Stimulated activated CD8-positive, alpha-beta memory T cell treated with anti-CD3 and anti-CD28 coated beads, Interleukin-4, amount 100 ng/mL, for 24 hours (primary cell): Measurements from ENCODE around the gene RHBDF1.
"Not testable (repeated sequence)": the region's sequence is repeated elsewhere in the genome, so short reads cannot be mapped to it uniquely, and the experiment has no call there.

Experiments used
- DNase-seq: peaks from one replicate; pipeline ENCODE4 v3.0.0-alpha.2; 2020; ENCODE audit warnings: low read depth

The RHBDF1 gene

DNA sequence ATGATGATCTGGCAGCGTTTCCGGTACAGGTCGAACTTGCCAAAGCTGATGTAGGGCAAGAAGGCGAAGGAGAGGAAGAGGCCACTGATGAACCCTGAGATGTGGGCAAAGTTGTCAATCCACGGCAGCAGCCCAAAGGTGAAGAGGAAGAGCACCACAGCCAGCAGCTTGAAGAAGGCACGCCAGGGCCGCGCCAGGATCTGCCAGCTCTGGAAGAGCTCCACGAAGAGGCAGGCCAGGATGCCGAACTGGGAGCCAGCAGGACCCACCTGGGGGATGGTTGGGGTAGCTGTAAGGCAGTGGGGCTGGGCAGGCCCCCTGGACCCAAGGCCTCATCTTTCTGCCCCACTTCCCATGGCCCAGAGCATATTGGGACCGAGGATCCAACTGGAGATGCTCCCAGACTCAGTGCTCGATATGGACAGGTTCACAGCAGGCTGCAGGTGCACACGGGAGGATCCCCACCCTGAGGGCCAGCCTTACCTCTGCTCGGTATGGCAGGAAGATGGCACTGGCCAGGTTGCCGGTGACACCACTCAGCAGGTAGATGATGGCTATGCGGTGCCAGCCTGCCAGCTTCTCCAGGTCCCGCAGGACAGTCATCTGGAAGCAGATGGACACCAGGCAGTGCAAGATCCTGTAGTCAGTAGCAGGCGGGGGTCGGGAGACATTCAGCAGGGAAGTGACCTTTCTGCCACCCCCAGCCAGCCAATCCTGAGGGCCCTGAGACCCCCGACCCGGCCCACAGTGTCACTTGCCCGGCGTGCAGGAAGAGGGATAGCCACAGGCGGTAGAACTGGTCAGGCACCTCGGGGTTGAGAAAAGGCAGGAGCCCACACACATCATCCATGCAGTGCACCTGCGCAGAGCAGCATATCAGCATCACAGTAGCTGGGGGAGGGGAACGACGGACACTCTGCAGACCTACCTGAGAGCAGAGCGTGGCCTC, 13.7 kb downstream of the RHBDF1 start:
- DNase-seq: no peak

DNA sequence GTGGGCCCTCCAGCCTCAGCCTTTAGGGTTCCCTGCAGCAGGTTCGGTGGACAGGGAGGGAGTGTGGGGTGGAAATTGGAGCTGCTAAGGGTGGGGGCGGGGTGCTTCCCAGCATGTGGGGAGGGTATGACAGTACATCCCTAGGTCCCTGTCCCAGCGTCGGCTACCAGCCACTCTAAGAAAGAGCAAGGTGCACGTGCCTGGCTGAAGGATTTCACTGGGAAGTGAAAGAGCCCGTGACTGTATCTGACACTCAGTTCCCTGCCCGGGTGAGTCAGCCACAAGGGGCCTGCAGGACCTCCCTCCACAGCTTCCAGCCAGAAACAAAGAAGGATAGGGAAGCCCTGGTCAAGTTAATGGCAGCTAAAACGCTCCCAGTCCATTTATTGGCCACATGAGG, 14.7 kb downstream of the RHBDF1 start:
- no peak for DNase-seq

DNA sequence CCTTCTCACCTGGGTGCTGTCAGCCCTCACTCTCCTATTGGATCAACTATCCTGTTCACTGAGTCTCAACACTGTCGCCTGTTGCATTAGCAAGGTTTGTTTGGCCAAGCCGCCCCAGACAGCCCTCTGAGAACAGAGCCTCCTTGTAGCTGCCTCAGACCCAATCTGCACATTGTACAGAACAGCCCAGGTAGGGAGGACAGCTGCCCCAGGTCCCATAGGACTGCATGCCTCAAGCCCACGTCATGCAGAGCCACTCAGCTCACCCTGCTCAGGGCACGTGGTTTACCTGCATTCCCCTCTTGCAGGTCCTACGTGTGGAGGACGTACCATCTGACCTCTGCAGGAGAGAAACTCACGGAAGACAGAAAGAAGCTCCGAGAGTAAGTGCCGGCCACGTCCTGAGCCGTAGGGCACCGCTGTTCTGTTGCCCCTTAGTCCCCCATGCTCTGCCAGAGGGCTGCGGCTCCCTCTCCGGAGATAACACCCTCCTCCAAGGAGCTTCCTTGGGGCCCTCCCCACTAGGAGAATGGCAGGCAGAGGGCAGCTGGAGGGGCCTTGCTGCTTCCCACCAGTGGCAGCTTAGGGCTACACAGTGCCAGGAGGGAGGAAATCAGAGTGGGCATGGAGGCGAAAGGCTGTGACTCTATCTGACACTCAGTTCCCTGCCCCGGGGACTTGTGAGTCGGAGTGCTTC, 16.1 kb downstream of the RHBDF1 start:
- no peak for DNase-seq

DNA sequence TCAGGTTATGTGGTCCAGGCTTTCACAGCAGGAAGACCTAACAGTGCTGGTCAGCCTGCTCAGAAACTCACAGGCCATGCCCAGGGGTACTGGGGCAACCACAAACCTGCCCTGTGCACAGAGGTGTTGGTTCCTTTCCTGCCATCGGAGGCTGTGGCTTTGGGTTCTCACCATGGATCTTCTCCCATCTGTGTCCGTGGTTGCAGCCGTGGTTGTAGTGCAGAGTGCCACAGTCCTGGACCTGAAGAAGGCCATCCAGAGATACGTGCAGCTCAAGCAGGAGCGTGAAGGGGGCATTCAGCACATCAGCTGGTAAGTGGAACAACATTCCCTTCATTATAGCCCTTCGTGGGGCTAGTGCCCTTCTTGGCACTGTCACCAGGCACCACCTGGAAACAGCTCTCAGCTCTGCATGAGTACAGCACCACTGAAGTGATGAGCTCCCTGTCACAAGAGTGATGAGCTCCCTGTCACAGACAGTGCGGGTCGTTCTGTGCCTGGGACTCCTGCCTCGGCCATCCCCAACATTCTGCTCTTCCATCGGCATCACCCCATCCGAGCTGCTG, 16.8 kb downstream of the RHBDF1 start:
- no peak for DNase-seq

DNA sequence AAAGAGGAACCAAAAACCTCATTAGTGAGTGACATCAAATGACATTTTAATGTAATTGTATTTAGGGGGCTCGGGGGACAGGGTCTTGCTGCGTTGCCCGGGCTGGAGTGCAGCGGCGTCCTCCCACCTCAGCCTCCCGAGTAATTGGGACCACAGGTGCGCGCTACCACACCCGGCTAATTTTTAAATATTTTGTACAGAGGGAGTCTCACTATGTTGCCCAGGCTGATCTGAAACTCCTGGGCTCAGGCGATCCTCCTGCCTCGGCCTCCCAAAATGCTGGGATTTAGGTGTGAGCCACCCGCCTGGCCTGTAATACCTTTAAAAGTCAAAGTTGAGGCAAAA, 18.2 kb downstream of the RHBDF1 start:
- no peak for DNase-seq

- peak; percentile 96 for DNase-seq
Observed at GRCh38 chr16:53346-54236, 18.8 kb downstream of the RHBDF1 start, which contains the start of the genes POLR3K and SNRNP25. POLR3K (minus strand) TSS chr16:53608; CDS start chr16:53586, 22 bp downstream. SNRNP25 (plus strand) TSS chr16:53828; CDS start chr16:54017, 189 bp downstream.

DNA sequence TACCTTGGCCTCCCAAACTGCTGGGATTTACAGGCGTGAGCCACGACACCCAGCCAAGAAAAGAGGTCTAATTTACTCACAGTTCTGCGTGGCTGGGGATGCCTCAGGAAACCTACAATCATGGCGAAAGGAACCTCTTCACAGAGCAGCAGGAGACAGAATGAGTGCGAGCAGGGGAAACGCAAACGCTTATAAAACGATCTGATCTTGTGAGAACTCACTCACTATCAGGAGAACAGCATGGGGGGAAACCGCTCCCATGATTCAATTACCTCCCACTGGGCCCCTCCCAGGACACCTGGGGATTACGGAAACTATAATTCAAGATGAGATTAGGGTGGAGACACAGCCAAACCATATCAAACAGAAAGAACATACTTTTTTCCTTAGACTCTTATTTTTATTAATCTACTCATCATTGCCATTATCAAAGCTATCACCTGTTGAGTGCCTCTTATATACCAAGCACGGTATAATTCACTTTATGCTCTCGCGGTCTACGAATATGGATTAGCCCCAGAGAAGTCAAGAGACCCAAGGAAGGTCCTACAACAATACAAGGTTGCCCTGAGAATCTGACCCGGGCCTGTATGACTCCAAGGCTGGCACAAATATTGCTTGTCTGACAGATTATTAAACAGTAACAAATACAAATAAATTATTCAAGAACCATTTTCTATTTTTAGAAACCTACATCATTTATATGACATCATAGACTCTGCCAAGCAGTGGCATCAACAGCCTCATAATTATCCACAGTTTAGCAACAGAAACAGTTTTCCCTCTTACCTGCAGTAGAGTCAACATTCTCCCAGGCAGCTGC, 21.5 kb downstream of the RHBDF1 start:
- DNase-seq: no peak

- no peak for DNase-seq
Observed at GRCh38 chr16:47234-47633, 25.2 kb downstream of the RHBDF1 start.

- DNase-seq: not testable (repeated sequence)
Observed at GRCh38 chr16:46510-46909, 25.9 kb downstream of the RHBDF1 start.

- no peak for DNase-seq
Observed at GRCh38 chr16:45454-45853, 27.0 kb downstream of the RHBDF1 start.

GRCh38 chr16:44655-45054, 27.8 kb downstream of the RHBDF1 start:
- DNase-seq: no peak

GRCh38 chr16:43294-43693, 29.1 kb downstream of the RHBDF1 start:
- no peak for DNase-seq

- no peak for DNase-seq
Observed at GRCh38 chr16:42691-43090, 29.7 kb downstream of the RHBDF1 start.

GRCh38 chr16:42069-42457, 30.4 kb downstream of the RHBDF1 start:
- no peak for DNase-seq

- no peak for DNase-seq
Observed at GRCh38 chr16:41439-42068, 30.9 kb downstream of the RHBDF1 start.

GRCh38 chr16:38941-39892, 33.2 kb downstream of the RHBDF1 start:
- DNase-seq: peak; percentile 38

DNA sequence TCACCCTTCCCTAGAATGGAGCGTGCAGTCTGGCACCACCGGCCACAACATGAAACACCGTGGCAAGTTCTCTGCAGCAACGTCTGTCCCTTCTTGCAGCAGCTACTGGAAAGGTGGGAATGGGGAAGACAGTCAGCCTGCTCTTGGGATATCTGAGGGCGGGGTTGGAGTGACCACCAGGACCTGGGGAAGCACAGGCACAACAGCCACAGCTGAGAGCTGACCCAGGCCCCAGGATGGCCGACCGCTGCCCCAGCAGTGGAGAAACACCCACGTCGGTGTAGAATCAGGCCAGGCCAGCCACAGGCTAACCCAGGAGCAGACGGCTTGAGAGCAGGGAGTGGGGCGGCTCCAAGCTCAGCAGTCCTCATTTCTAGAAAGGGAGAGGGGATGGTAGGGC, 34.2 kb downstream of the RHBDF1 start:
- not testable (repeated sequence) for DNase-seq

DNA sequence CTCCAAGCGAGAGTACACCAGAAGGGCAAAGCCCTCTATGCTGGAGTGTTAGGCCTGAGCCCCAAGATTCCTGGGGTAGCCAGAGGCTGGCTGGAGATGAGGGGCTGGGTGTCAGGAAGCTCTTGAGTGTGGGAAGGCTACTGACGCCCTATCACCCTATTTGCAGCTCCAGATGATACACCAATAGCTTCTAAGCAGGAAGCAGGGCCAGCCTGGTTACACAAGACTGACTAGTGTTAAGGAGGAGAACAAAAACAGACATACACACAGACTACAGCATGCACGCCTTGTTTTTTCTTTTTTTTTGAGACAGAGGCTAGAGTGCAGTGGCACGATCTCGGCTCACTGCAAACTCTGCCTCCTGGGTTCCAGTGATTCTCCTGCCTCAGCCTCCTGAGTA, 34.9 kb downstream of the RHBDF1 start:
- DNase-seq: no peak

DNA sequence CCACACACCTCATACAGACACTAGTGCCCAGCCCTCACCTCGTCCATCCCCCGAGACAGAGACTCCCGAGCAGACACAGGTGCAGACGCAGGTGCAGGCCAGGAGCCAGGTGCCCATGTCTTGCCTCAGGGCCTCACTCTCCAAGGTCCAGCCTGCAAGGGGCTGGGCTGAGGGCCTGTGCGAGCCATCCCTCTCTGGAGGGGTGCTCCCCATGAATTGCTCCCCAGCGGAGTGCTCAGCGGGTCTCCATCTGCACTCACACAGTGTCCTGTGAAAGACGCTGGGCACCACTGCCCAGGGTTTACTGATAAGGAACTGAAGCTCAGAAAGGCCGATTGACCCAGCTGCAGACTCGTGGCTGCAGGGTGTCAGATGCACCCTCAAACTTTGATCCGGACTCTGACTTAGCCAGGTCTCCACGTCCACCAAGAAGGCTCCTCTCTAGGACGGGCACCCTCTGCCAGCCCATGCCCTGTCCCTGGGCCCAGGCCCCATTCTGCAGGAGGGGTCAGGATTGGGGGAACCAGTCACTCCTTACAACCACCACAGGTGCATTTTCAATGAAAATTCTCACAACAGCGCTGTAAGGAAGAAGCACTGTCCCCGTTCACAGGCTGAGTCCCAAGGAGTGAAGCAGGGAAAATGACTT, 36.0 kb downstream of the RHBDF1 start:
- no peak for DNase-seq
